Progenitor cell of endocrine pancreas (in vitro differentiated cells): Measurements from ENCODE around the gene LIPE. TPM values are rescaled to one million over a fixed set of nuclear protein-coding genes. Genes with fewer than 3 reads are reported as not detected.
A peak's percentile ranks its signal among the peaks of the same experiment; 100 is the strongest.

Experiments used
- DNase-seq: peaks from one replicate; pipeline ENCODE4 v3.0.0; 2021; ENCODE audit warnings: low spot score; ENCODE audit not compliant: unreplicated experiment
- H3K27ac Mint-ChIP-seq: 2 replicates; pipeline ENCODE4 v1.8.0; 2021; ENCODE audit warnings: mild to moderate bottlenecking, moderate library complexity, mixed read lengths
- H3K27me3 Mint-ChIP-seq: 2 replicates; pipeline ENCODE4 v1.8.0; 2021; ENCODE audit warnings: mixed read lengths
- H3K36me3 Mint-ChIP-seq: 2 replicates; pipeline ENCODE4 v1.8.0; 2022; ENCODE audit warnings: mixed read lengths; ENCODE audit not compliant: insufficient read depth
- H3K4me1 Mint-ChIP-seq: 2 replicates; pipeline ENCODE4 v1.8.0; 2021; ENCODE audit warnings: low read depth, mixed read lengths
- H3K4me3 Mint-ChIP-seq: 2 replicates; pipeline ENCODE4 v1.8.0; 2021; ENCODE audit warnings: low read depth, mild to moderate bottlenecking, moderate library complexity, mixed read lengths
- H3K9me3 Mint-ChIP-seq: 2 replicates; pipeline ENCODE4 v1.8.0; 2021; ENCODE audit warnings: low read depth, mixed read lengths
- total RNA-seq: library from RNA; stranded (reverse); gene quantifications from 2 replicates; pipeline ENCODE4 v1.2.1, GENCODE V29; 2021
- TF ChIP-seq, protein P1 (sequence below): fragments of 200-600 bp; sonication (generic); IDR thresholded peaks from one replicate; pipeline ENCODE4 v1.5.0; 2021; ENCODE audit warnings: antibody characterized with exemption, mild to moderate bottlenecking; ENCODE audit not compliant: unreplicated experiment

Gene LIPE
- total RNA-seq, 1 donor from 2014 or later: 13.4 TPM

DNA sequence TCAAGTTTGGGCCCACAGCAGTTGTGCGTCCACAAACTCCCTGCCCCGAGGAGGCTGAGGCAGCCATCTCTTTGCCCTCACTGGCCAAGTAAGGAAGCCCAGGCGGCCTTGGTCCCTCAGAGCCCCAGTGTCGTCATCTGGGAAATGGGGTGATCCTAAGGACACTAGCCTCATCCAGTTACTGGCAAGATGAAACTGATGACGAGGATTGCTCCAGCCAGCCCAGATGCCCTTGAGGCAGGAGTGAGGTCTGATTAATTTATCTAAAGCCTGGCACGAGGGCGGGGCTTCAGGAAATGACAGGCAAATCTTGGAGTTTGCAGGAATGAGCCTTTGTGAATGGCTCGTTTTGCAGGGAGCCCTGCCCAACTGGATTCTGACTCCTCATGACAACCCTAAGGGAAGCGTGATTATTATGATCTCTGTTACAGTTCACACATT is 5.6 kb downstream of the LIPE start:
- Mint-ChIP-seq H3K4me1 (peaks cover 11% of the 10 kb centered on the region), H3K27me3 (peaks cover 29% of the 10 kb centered on the region), H3K27ac (no peak overlapping the region), H3K9me3 (no peaks in the 10 kb centered on the region), H3K4me3 (no peak overlapping the region), H3K36me3 (peaks cover 1% of the 10 kb centered on the region)
- TF ChIP-seq, protein P1, sequence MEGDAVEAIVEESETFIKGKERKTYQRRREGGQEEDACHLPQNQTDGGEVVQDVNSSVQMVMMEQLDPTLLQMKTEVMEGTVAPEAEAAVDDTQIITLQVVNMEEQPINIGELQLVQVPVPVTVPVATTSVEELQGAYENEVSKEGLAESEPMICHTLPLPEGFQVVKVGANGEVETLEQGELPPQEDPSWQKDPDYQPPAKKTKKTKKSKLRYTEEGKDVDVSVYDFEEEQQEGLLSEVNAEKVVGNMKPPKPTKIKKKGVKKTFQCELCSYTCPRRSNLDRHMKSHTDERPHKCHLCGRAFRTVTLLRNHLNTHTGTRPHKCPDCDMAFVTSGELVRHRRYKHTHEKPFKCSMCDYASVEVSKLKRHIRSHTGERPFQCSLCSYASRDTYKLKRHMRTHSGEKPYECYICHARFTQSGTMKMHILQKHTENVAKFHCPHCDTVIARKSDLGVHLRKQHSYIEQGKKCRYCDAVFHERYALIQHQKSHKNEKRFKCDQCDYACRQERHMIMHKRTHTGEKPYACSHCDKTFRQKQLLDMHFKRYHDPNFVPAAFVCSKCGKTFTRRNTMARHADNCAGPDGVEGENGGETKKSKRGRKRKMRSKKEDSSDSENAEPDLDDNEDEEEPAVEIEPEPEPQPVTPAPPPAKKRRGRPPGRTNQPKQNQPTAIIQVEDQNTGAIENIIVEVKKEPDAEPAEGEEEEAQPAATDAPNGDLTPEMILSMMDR: no peak
- DNase-seq: no peak

DNA sequence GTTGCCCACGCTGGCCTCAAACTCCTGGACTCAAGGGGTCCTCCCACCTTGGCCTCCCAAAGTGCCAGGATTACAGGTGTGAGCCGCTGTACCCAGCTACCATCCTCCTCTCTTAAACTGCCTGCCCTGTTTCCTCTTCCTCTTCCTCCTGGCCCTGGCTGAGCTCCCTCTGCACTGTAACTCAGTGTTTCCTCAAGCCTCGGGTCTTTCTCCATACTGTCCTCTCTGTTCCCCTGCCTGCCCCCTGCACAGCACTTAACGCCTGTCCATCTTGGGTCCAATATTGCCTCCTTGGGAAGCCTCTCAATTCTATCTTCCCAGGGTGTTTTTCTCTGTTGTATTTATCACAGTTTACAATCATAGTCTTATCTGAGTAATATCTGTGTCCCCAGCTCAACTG is 6.1 kb downstream of the LIPE start:
- Mint-ChIP-seq H3K4me1 (peaks cover 11% of the 10 kb centered on the region), H3K36me3 (peaks cover 1% of the 10 kb centered on the region), H3K4me3 (no peak overlapping the region), H3K27ac (no peak overlapping the region), H3K27me3 (peaks cover 24% of the 10 kb centered on the region), H3K9me3 (no peaks in the 10 kb centered on the region)
- DNase-seq: no peak
- TF ChIP-seq, protein P1: no peak

DNA sequence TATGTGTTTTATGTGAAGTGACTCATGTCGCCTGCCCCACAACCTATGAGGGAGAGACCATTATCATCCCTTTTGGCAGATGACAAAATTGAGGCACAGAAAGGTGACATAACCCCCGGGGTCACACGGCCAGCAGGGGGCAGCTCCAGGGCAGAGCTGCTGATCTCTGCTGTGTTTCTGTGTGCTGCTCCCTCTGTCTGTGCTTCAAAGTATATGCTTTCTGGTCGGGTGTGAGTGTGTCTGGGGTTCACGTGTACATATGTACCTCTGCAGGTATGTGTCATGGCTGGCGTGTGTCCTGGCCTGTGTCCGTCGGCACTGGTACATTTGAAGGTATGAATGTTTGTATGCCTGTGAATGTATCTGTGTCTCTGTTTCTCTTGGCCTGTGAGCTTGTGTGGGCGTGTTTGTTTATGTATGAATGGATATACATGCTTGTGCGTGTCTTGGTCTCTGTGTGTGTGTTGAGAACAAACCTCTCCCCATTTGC is 7.1 kb downstream of the LIPE start:
- H3K9me3 Mint-ChIP-seq: no peaks in the 10 kb centered on the region
- H3K27ac Mint-ChIP-seq: no peak overlapping the region
- H3K36me3 Mint-ChIP-seq: peaks cover 1% of the 10 kb centered on the region
- peaks cover 11% of the 10 kb centered on the region for H3K4me1 Mint-ChIP-seq
- no peak overlapping the region for H3K4me3 Mint-ChIP-seq
- peaks cover 19% of the 10 kb centered on the region for H3K27me3 Mint-ChIP-seq
- no peak for DNase-seq
- TF ChIP-seq, protein P1: peak; percentile 64

DNA sequence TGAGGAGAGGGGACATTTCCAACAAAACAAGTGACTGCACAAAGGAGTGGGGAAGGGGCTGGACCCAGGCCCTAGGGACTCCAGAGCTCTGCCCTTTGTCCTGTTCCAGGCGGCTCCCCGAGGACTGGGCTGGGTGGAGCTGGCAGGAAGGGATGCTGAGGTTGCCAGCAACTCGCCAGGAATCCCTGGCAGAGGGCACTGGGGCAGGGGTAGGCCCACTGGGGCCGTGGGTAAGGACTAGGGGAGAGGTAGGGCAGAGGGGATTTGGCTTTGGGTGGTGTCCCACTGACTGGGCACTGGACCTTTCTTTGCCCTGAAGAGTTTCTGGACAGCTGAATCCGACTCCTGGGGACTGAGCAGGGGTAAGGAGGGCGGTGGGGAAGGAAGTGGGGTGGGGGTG is 7.9 kb downstream of the LIPE start:
- Mint-ChIP-seq H3K27me3 (peaks cover 12% of the 10 kb centered on the region), H3K9me3 (no peaks in the 10 kb centered on the region), H3K36me3 (peaks cover 3% of the 10 kb centered on the region), H3K27ac (no peak overlapping the region), H3K4me3 (no peak overlapping the region), H3K4me1 (peaks cover 11% of the 10 kb centered on the region)
- TF ChIP-seq, protein P1: no peak
- no peak for DNase-seq

DNA sequence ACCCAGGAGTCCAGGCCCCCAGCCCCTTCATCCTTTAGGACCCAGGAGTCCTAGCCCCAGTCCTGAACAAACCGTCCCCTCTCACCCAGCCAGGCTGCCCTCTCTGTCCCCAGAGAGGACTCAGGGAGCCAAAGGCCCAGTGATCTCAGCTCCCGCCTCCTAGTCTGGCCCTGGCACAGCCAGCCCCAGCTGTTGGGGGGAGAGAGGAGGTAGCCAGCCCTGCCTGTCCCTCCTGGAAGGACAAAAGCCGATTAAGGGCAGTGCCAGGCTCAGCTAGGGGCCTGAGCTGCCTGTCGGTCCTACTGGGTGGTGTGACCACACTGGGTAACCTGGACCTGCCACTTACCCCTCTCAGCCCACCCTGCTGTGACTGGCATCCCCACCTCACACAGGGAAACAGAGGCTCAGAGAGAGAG is 14.5 kb downstream of the LIPE start:
- Mint-ChIP-seq H3K4me3 (no peak overlapping the region), H3K9me3 (no peaks in the 10 kb centered on the region), H3K36me3 (peaks cover 4% of the 10 kb centered on the region), H3K4me1 (peaks cover 17% of the 10 kb centered on the region), H3K27ac (no peak overlapping the region), H3K27me3 (peaks cover 3% of the 10 kb centered on the region)
- TF ChIP-seq, protein P1: no peak
- DNase-seq: no peak
